ENCODE data around the gene DYSF. TPM values are rescaled to one million over a fixed set of nuclear protein-coding genes. Genes with fewer than 3 reads are reported as not detected.

Gene DYSF
- total and polyA plus RNA-seq, 2 donors (not counting 3 experiments of a cell fraction or from before 2014, with no cell fraction given) = 50.9 to 152 TPM

DNA sequence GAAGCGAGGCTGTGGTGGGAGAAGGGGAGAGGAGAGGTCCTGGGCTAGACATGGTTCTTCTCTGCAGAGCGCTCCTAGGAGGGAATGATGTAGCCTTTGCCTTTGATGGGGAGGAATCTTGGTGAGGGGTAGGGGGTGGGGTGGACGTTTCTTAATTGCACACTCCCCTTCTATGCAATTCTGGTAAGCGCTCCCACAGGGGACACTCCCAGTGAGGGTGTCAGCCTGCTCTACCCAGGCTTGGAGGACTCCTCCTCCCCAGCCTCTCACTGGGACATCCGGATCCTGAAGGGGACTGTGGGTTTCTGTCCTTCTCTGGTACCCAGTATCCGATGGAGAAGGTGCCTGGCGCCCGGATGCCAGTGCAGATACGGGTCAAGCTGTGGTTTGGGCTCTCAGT is 114.3 kb downstream of the DYSF start:
- POLR2A ChIA-PET = no interaction called here
- Histone ChIP-seq H3K9me3 (replicated peaks; ENCODE audit: control insufficient read depth, insufficient read depth, low read length) (no peaks in the 10 kb centered on the region), H3K36me3 (ENCODE audit: control insufficient read depth in 2 of 2, extremely low read depth in 1 of 2, insufficient read depth in 2 of 2, low read length in 2 of 2) (peaks cover 8 to 63% of the 10 kb centered on the region in 2 experiments), H3K4me3 (replicated peaks in 1 of 3; ENCODE audit: insufficient read depth in 1 of 3, low read depth in 1 of 3, low read length in 3 of 3) (no peak overlapping the region), H3K4me2 (ENCODE audit: insufficient read depth, low read length) (no peak overlapping the region), H3K27ac (ENCODE audit: insufficient read depth, low read depth, low read length) (no peak overlapping the region), H3K9ac (replicated peaks; ENCODE audit: extremely low read depth, insufficient read depth, low read length) (no peak overlapping the region), H3K9me1 (replicated peaks; ENCODE audit: control insufficient read depth, extremely low read depth, insufficient read depth, low read length) (no peaks in the 10 kb centered on the region), H2AFZ (ENCODE audit: low read depth, low read length) (no peak overlapping the region), H3K79me2 (ENCODE audit: control insufficient read depth, insufficient read depth, low read length) (no peaks in the 10 kb centered on the region), H3K27me3 (ENCODE audit: control insufficient read depth in 2 of 2, insufficient read depth in 2 of 2, low read length in 2 of 2) (no peaks in the 10 kb centered on the region), H4K20me1 (replicated peaks; ENCODE audit: control insufficient read depth, extremely low read depth, insufficient read depth, low read length) (no peaks in the 10 kb centered on the region), H3K4me1 (ENCODE audit: control insufficient read depth, extremely low read depth, insufficient read depth, low read length) (no peaks in the 10 kb centered on the region)
- CTCF ChIA-PET = interaction anchor here (1.2 kb wide), 1 partner anchor 231 kb away, joined by 3 read pairs; no protein-coding TSS in a partner anchor
- FAIRE-seq = no peak
- dilution Hi-C loops (cut with MboI; ENCODE audit: extremely low pct_ligation_motif_present, low sequenced_read_pairs) = no loop called here
- intact Hi-C loops (cut with micrococcal nuclease) = no loop called here
- no peak for DNase-seq (ENCODE audit: low read depth, low spot score)
- no peak for TF ChIP-seq JUN (IDR thresholded peaks at IDR 0.05; ENCODE audit: borderline replicate concordance, insufficient read depth, insufficient read length, low read depth)
- TF ChIP-seq POLR2AphosphoS5 (IDR thresholded peaks at IDR 0.05; ENCODE audit: insufficient read depth, low read depth, low read length) = no peak
- no peak for TF ChIP-seq CTCF (IDR thresholded peaks at IDR 0.05; ENCODE audit: extremely low read depth in 1 of 2, insufficient read depth in 1 of 2, low read depth in 1 of 2, low read length in 2 of 2)
- TF ChIP-seq, protein P1, sequence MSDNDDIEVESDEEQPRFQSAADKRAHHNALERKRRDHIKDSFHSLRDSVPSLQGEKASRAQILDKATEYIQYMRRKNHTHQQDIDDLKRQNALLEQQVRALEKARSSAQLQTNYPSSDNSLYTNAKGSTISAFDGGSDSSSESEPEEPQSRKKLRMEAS (IDR thresholded peaks at IDR 0.05; ENCODE audit: insufficient read depth, insufficient read length) = no peak
- no peak for TF ChIP-seq EZH2 (IDR thresholded peaks at IDR 0.05; ENCODE audit: borderline replicate concordance, low read depth, low read length, severe bottlenecking)
- TF ChIP-seq FOS (IDR thresholded peaks at IDR 0.05; ENCODE audit: borderline replicate concordance, insufficient read depth, low read length) = no peak
- TF ChIP-seq MYC (IDR thresholded peaks at IDR 0.05; ENCODE audit: low read depth, low read length) = no peak
- no peak for TF ChIP-seq POLR2A (IDR thresholded peaks at IDR 0.05; ENCODE audit: low read depth, low read length)
- TF ChIP-seq GATA2 (IDR thresholded peaks at IDR 0.05; ENCODE audit: insufficient read depth, insufficient read length, low read depth, low read length) = no peak
- BruUV-seq (replicated peaks) = no TSS peak

All from endothelial cell of umbilical vein (primary cell).